Right atrium auricular region (tissue), 2 donors: ENCODE measurements around the gene MAP3K1. TPM values are rescaled to one million over a fixed set of nuclear protein-coding genes. Genes with fewer than 3 reads are reported as not detected.

ENCODE experiments used
- DNase-seq: peaks from one replicate; pipeline ENCODE4 v3.0.0-alpha.2; 2019; ENCODE audit warnings: low spot score
- H3K27ac ChIP-seq, 2 donors: fragments of 200-600 bp; sonication (generic); 1 replicate in 1 of 2; 2 replicates in 1 of 2; pipeline ENCODE4 v1.5.1; 2016 to 2019
- H3K27me3 ChIP-seq, 2 donors: fragments of 200-600 bp; sonication (generic); one replicate each; pipeline versions ENCODE4 v1.5.1 to v1.6.0; 2017 to 2019
- H3K36me3 ChIP-seq: fragments of 200-600 bp; sonication (generic); one replicate; pipeline ENCODE4 v1.5.1; 2016
- H3K4me1 ChIP-seq, 2 donors: fragments of 200-600 bp; sonication (generic); one replicate each; pipeline versions ENCODE4 v1.5.1 to v1.6.0; 2017 to 2019
- H3K4me3 ChIP-seq, 2 donors: fragments of 200-600 bp; sonication (generic); 1 replicate in 1 of 2; 2 replicates in 1 of 2; pipeline ENCODE4 v1.5.1; 2017 to 2019; ENCODE audit warnings: mild to moderate bottlenecking in 1 of 2, moderate library complexity in 1 of 2
- H3K9me3 ChIP-seq, 2 donors: fragments of 200-600 bp; sonication (generic); one replicate each; pipeline ENCODE4 v1.5.1; 2019
- CTCF ChIP-seq, 2 donors: fragments of 200-600 bp; sonication (generic); IDR thresholded peaks; one replicate each; pipeline ENCODE4 v1.5.1; 2019; ENCODE audit warnings: antibody characterized with exemption in 2 of 2
- total RNA-seq, 2 donors: library from RNA; depleted of rRNA; stranded (reverse); fragments of >200 nt; gene quantifications; one replicate each; pipeline ENCODE4 v1.1.0, GENCODE V29; 2016

Gene MAP3K1
- total RNA-seq, 2 donors from 2014 or later = 5.9 to 8.9 TPM

GRCh38 chr5:56845277-56845676 lies 29.9 kb downstream of the MAP3K1 start:
- Histone ChIP-seq H3K4me3 (no peak overlapping the region), H3K4me1 (peaks cover 0 to 36% of the 10 kb centered on the region in 2 donors), H3K27me3 (no peaks in the 10 kb centered on the region), H3K9me3 (no peaks in the 10 kb centered on the region), H3K27ac (no peak overlapping the region), H3K36me3 (no peaks in the 10 kb centered on the region)
- DNase-seq = no peak
- TF ChIP-seq CTCF (IDR thresholded peaks at IDR 0.05) = no peak

GRCh38 chr5:56845904-56846480 lies 30.6 kb downstream of the MAP3K1 start:
- no peak for DNase-seq
- no peak for TF ChIP-seq CTCF (IDR thresholded peaks at IDR 0.05)
- no peak overlapping the region for H3K27ac ChIP-seq

GRCh38 chr5:56848206-56848605 lies 32.9 kb downstream of the MAP3K1 start:
- no peak for DNase-seq

More at GRCh38 chr5:56845904-56846480, 30.6 kb downstream of the MAP3K1 start:
- Histone ChIP-seq H3K4me1 (peaks cover 0 to 42% of the 10 kb centered on the region in 2 donors), H3K9me3 (no peaks in the 10 kb centered on the region), H3K36me3 (no peaks in the 10 kb centered on the region), H3K27me3 (no peaks in the 10 kb centered on the region), H3K4me3 (no peak overlapping the region)

GRCh38 chr5:56849671-56850070 lies 34.3 kb downstream of the MAP3K1 start:
- Histone ChIP-seq H3K4me1 (peaks cover 0 to 56% of the 10 kb centered on the region in 2 donors), H3K9me3 (no peaks in the 10 kb centered on the region), H3K27me3 (no peaks in the 10 kb centered on the region), H3K27ac (no peak overlapping the region), H3K36me3 (no peaks in the 10 kb centered on the region), H3K4me3 (no peak overlapping the region)
- DNase-seq = no peak
- no peak for TF ChIP-seq CTCF (IDR thresholded peaks at IDR 0.05)

More at GRCh38 chr5:56848206-56848605, 32.9 kb downstream of the MAP3K1 start:
- Histone ChIP-seq H3K36me3 (no peaks in the 10 kb centered on the region), H3K4me3 (no peak overlapping the region), H3K27me3 (no peaks in the 10 kb centered on the region), H3K4me1 (peaks cover 0 to 54% of the 10 kb centered on the region in 2 donors), H3K9me3 (no peaks in the 10 kb centered on the region), H3K27ac (no peak overlapping the region)
- no peak for TF ChIP-seq CTCF (IDR thresholded peaks at IDR 0.05)

- Histone ChIP-seq H3K36me3 (no peaks in the 10 kb centered on the region), H3K27me3 (no peaks in the 10 kb centered on the region), H3K4me3 (no peak overlapping the region), H3K4me1 (peaks cover 0 to 63% of the 10 kb centered on the region in 2 donors), H3K27ac (no peak overlapping the region), H3K9me3 (no peaks in the 10 kb centered on the region)
- DNase-seq = no peak
- TF ChIP-seq CTCF (IDR thresholded peaks at IDR 0.05) = no peak
Observed at GRCh38 chr5:56850423-56850822, 35.1 kb downstream of the MAP3K1 start.
